OCI-LY3 (cell line): Measurements from ENCODE around the gene HOXA4.

Experiments used
- EZH2phosphoT487 ChIP-seq: fragments of 200-600 bp; shearing (Covaris generic); IDR thresholded peaks from 2 replicates; pipeline ENCODE4 v1.6.1; 2018; ENCODE audit warnings: antibody characterized with exemption, mixed run types, low read depth
- TF ChIP-seq, protein P1 (sequence below): fragments of 200-600, 300-600 bp; sonication (generic); IDR thresholded peaks from 2 replicates; pipeline ENCODE4 v1.5.1; 2014; ENCODE audit warnings: antibody characterized with exemption, low read length, low read depth

DNA sequence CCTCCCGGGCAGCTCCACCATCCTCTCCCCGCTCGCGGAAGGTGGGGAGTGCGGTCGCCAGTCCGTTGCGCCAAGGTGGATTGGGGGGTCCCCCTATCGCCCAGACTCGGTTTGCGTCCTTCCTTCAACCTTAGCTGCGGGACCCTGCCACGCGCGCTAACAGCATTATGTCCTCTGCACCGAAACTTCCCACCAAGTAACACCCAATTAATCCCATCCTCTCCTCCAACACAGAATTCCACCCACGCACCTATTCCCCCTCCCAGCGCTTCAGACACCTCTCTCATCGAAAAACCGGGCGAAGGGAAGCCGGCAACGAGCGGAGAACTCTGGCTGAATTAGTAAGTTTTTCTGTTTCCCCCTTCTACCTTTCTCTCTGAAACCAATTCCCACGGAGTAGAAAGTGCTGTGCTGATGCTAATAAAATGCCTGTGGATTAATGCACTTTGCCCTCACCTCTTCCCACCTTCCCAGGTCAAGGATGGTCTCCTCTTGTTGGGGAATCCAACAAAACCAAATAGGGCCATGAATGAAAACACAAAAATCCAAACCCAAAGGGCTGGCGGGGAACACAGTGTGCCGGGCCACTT is 20.9 kb upstream of the HOXA4 start:
- TF ChIP-seq, protein P1, sequence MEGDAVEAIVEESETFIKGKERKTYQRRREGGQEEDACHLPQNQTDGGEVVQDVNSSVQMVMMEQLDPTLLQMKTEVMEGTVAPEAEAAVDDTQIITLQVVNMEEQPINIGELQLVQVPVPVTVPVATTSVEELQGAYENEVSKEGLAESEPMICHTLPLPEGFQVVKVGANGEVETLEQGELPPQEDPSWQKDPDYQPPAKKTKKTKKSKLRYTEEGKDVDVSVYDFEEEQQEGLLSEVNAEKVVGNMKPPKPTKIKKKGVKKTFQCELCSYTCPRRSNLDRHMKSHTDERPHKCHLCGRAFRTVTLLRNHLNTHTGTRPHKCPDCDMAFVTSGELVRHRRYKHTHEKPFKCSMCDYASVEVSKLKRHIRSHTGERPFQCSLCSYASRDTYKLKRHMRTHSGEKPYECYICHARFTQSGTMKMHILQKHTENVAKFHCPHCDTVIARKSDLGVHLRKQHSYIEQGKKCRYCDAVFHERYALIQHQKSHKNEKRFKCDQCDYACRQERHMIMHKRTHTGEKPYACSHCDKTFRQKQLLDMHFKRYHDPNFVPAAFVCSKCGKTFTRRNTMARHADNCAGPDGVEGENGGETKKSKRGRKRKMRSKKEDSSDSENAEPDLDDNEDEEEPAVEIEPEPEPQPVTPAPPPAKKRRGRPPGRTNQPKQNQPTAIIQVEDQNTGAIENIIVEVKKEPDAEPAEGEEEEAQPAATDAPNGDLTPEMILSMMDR = no peak
- TF ChIP-seq EZH2phosphoT487 = no peak
